Measurements from ENCODE around the gene VKORC1.

The VKORC1 gene

DNA sequence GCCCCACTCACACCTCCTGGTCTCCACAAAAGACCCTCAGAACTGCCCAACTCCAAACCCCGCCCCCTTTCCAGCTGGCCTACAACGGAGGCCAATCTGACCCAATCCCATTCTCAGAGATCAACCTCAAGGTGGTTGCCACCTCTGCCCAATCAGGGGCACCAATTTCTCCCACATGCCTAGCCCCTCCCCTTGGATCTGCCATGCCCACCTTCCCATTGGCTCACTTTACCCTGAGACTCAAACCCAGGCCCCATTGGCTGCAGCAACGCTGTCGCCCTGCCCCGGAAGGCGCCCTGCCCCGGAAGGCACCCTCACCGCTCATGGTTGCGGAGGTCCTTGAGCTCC is 31.1 kb downstream of the VKORC1 start:
- DNase-seq (ENCODE audit: low spot score) = no peak

DNA sequence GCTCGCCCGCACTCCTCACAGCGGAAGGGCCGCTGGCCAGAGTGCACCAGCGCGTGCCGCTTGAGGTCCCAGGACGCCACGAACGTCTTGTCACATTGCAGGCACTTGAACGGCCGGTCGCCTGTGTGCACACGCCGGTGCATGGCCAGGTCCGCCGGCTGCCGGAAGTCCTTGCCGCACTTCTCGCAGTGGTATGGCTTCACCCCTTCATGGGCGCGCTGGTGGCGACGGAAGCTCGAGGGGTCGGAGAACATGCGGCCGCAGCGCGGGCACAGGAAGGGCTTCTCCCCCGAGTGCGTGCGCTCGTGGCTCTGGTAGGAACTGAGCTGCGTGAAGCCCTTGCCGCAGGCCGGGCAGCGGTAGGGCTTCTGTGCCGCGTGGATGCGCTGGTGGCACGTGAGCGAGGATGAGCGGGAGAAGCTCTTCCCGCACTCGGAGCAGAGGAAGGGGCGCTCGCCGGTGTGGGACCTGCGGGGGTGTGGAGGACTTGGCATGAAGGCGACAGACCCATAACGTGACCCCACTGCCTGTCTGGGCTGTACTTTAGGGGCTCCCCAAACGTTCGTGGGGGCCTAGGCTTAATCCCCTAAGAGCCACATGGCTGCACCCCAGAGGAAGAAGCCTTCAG is 32.7 kb downstream of the VKORC1 start:
- DNase-seq (ENCODE audit: low spot score) = no peak

DNA sequence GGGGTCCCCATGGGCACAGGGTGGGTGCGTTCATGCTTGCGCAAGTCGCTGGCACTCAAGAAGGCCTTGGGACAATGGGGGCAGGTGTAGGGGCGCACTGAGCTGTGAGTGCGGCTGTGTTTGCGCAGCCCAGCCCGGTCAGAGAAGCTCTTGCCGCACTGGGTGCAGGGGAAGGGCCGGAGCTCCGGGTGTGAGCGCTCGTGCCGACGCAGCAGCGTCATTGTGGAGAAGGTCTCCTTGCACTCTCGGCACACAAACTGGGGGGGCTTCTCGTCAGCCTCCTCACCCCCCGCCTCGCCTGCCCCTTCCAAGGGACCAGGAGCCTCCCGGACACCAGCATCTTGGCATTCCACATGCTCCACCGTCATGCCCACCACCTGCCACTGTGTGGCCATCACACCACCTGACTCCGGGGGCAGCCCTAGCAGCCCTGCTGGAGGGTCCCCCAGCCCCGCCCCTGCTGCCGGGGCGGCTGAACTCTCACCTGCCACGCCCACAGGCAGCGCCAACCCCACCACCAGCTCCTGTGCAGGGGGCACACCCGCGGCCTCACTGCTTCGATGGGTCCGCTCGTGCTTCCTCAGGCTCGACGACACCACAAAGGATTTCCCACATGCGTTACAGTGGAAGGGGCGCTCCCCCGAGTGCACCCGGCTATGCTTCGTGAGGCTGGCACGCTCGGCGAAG is 33.3 kb downstream of the VKORC1 start:
- no peak for DNase-seq (ENCODE audit: low spot score)

DNA sequence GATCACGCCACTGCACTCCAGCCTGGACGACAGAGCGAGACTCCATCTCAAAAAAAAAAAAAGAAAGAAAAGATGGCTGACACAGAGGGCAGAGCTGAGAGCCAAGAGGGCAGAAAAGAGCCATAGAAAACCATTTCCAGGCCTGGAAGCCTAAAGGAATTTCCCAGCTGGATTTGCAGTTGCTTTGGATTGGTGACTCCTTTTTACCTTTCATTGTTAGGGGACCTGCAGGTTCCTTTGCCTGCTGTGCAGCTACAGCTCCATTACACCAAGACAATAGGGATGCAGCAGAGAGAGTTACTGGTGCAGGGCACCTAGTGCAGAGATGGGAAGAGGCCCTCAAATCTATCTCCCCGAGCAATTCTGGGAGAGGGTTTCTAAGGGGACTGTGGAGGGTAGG is 39.0 kb downstream of the VKORC1 start:
- DNase-seq (ENCODE audit: low spot score) = peak; percentile 10

DNA sequence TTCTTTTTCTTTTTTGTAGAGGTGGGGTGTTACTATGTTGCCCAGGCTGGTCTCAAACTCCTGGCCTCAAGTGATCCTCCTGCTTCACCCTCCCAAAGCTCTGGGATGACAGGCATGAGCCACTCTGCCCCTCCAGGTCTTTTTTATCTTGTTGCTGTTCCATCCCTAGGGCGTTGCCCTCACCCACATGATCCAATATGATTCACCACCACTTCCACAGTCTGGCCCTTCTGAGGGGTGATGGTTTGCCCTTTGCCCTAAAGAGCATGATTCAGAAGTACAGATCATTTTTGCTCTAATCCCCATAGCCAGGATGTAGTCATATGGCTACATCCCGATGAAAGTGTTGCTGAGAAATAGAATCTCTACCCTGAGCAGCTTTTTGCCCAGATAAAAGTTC is 42.5 kb downstream of the VKORC1 start:
- no peak for DNase-seq (ENCODE audit: low spot score)

DNA sequence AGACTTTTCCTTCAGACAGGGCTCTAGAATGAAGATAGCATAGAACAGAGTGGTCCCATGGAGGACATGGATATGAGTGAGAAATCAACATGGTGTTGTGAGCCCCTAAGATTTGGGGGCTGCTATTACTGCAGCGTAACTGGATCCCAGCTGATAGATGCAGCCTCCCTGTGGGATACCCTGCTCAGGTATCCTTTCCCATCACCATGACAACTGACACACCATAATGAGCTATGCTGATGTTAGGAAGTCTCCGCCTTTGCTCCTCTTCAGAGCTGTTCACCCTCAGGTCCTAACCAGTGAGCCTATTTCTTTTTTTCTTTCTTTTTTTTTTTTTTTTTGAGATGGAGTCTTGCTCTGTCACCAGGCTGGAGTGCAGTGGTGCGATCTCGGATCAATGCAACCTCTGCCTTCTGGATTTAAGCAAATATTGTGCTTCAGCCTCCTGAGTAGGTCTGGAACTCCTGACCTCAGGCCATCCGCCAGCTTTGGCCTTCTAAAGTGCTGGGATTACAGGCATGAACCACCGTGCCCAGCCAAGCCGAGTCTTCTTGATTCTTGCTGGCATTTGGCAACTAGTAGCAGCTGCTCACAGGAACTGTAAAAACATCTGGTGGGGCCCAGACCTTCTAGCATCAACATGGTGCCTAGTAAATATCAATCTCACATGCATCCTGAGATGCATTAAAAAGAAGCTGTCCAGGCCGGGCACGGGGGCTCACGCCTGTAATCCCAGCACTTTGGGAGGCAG is 44.1 kb downstream of the VKORC1 start:
- no peak for DNase-seq (ENCODE audit: low spot score)

DNA sequence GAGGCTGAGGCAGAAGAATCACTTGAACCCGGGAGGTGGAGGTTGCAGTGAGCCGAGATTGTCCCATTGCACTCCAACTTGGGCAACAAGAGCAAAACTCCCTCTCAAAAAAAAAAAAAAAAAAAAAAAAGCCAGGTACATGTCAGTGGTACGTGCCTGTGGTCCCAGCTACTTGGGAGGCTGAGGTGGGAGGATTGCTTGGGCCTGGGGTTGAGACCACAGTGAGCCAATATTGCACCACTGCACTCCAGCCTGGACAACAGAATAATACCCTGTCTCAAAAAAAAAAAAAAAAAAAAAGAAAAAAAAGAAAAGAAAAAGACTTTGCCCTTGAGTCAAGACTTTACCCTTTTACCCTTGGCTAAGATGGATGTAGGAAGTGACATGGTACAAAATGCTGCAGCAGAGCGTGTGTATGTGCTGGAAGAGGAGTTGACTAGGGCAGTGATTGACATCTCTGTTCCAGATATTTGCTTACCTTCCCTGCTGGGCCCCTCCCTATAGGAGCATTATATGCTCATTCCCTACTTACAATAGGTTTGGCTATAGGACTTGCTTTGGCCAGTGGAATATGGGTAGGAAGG is 50.6 kb downstream of the VKORC1 start:
- DNase-seq (ENCODE audit: low spot score) = no peak

DNA sequence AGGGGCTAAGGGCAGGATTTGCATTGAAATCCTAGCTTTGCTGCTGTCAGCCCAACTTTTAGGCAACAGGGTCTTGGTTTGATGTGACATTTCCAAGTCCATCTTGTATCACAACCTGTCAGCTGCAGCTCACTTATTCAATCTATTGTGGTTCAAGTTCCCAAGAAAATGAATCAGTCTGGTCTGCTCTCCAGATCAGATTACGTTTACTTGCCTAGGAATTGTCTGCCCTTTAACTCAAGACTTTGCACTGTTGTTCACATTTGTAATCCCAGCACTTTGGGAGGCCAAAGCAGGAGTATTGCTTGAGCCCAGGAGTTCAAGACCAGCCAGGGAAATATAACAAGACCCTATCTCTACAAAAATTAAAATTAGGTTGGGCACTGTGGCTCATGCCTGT is 51.2 kb downstream of the VKORC1 start:
- DNase-seq (ENCODE audit: low spot score) = no peak

DNA sequence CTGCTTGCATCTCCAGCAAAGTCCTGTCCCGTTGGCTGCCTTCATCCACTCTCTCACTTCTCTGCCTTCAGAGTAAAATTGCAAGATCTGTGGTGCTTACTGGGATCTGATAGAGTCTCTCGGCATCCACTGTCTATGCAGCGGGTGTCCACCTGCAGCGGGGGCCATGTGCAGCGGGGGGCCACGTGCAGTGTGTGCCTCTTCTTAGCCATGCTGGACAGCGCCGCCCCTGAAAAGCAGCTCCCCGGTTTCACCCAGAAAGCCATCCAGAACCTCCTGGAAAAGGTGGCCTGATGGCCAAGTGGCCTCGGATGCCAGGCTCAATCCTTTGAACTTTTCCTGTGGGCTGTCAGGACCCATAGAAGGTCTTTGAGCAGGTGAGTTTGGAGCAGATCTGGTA is 51.7 kb downstream of the VKORC1 start:
- DNase-seq (ENCODE audit: low spot score) = peak; percentile 10
